GM11168 (cell line): ENCODE results near the gene C1QTNF7.

Experiments used
- in situ Hi-C: fragments of 300-500 bp; cut with MboI; formaldehyde crosslinking; loops from one replicate; pipeline ENCODE4 v1.12.0; 2022; ENCODE audit warnings: low sequenced_read_pairs; ENCODE audit not compliant: unreplicated experiment

The C1QTNF7 gene

DNA sequence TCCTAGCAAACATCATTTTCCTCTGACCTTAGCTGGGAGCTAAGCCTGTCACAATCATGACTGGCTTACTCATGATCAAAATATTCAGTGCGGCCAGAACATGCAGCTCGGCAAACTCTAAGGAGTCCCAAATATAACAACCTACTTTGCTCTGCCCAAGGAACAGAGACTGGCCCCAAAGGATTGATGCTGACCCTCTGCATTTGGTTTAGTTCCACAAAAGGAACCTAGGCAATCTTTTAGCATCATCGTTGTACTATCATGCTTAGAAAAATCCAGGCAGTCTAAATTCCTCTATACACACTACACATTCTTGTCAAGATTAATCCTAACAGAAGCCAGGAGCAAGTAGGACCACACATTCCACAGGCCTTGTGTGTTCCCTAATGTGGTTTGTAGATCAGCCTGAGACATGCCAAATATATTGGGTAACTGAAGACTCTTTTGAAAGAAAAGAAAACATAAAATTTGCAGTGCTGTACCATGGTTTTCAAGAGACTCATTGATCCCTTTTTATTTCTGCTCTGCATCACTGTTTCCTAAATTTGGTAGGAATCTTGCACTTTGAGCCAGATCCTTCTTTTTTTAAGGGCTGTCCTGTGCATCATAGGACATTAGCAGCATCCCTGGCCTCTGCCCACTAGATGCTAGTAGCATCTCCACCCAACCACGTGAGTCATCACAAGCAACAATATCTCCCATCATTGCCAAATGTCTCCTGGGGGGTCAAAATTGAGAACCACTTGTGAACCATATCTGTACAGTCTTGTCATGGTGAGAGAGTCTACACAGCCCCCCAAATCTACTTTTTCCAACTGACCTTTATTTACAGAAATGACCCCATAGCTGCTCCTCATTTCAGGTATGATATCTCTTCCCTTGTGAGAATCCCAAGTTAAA lies 24.3 kb downstream of the C1QTNF7 start:
- in situ Hi-C loops, result no loop called here

DNA sequence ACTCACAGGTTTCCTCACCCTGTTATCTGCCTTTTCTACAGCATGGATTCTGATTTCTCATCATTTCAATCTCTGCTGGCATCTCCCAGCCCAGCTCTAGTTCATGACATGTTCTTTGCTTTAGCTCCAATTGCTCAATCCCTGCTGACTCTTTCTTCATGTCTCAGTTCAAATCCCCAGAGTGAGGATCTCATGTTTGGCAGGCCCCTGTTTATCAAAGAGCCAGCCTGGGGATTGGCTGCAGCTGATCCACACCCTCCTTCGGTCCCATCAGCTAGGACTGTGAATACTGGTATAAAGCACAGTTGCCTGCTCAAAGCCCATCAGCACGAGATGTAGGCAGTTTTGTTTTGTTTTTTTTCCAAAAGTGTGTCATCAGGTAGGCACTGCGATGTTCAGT lies 27.5 kb downstream of the C1QTNF7 start:
- in situ Hi-C loops, result no loop called here

DNA sequence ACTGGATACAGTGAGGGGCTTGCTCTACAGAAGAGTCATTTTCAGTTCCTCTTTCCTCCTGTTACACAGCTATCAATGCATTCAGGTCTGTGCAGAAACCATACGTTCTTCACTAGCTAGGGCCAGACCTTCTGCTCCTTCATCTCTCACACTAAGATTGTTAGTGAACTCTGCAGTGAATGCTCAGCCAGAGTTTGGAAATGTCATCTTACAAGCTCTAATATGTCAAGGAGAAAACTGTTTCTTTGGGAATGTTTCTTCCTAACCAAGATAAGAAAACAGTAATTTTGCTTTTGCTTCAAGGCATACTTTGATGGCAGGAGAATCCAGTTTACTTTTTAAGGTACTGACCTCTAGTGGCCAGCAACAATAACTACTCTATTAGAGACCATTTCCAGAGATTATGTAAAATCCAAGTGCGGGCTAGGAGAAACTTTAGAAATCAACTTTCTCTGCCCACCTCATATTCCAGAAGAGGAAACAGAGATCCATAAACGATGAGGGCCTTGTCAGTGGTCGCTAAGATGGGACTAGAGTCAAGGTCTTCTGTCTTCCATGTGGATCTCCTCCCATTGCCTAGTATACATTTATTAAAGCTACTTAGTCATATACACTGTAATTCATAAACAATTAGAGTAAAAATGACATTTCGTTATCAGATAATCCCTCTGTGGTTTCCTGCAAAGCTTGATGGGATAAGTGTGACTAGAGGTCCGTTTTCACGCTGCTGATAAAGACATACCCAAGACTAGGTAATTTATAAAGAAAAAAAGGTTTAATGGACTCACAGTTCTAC lies 29.8 kb downstream of the C1QTNF7 start:
- in situ Hi-C loops, result no loop called here

DNA sequence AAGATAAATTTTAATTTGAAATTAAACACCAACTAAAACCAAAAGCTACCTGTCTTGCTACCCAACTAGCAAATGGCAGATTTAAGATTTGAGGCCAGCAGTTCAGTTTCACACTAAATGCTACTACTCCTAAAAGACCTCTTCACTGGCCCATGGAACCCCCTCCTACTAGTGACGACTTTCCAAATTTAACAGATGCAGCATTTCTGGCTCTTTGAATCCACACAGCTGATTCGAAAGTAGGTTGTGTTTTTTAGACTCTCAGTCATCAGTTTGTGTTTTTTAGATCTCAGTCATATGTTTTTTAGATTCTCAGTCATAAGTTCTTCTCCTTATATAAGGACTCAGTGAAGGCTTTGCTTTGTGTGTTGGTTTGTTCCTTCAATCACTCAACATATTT lies 30.8 kb downstream of the C1QTNF7 start:
- in situ Hi-C loops, result no loop called here

DNA sequence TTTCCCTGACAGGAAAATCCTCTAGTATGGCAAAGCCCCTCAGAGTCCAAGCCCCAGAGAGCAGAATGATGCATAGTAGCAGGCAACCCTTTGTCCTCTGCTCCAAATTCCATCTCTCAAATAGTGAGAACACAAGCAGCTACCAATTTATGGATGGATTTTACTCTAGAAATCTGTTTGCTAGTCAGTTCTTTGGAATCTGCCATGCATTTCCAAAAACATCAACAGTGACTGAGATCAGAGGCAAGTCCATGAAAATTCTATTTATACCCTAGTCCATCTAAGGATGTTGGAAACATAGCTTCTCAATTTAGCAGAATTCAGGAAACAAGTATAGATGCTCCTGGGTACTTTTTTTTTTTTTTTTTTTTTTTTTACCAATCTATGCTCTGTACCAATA lies 31.9 kb downstream of the C1QTNF7 start:
- in situ Hi-C loops, result no loop called here

DNA sequence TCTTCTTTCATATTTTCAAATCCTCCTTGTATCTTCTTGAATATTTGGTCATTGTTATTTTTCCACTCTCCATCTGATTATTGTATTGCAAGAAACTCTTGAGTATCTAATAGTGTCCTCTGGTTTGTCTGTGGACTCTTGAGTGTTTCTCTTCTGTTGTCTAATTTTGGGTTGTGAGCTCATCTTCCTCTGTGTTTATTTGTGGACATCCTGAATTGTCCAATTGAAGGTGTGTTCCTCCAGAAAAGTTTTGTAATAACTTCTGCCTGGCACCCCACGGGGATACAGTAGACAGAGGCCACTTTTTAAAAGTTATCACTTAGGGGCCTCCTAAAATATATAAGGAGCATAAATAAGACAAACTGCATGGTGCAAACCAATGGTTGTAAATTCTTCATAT lies 38.8 kb downstream of the C1QTNF7 start:
- in situ Hi-C loops, result no loop called here

DNA sequence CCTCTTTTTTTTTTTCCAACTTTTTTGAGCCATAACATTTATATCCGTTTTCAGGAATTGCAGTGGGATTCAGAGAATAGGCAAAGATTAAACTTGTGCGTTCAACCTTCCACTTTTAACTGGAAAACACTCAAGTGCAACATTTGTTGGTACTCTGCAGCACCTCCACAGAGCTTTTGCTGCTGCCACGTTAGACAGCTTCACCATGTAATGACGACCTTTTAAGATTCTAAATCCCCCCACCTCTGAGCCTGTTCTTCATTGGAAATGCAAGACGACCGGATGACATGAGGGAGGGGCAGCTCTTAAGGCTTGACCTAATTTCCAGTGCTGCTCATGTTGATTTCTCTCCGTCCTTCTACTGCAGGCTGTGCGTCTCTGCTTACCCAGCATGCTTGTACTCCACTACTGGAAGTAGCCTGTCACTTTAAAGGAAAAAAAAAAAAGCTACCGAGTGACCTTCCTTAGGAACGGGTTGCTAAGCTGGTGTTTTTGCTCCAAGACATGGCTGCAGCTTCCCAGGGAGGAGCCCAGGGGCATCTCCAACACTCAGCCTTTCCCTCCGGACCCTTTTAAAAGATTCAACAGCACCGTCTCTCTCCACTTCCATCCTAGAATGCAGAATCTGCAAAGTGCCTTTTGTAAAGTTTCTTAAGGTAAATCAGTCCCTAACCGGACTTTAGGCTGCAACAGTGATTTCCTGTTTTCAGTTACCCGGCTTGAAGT lies 41.7 kb downstream of the C1QTNF7 start, which contains the start of gene CC2D2A:
CC2D2A (plus strand) TSS at position 481 of the 726 bp plus-strand sequence. CDS start 6,051 bp downstream, outside the sequence.
- in situ Hi-C loops, result no loop called here

DNA sequence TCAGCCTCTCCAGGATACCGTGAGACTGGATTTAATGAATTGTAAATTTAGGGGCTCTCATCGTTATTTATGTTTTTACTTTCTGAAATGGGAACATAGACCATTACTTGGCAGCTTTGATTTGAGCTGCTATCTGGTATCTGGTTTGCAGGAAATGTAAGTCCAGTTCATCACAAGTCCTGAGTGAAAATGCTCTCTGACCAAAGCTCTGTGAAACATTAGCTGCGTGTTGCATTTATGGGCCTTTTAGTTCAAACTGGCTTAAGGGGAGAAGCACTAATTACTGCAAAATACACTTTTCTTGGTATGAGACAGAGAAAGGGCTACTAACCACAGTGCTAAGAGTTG lies 42.3 kb downstream of the C1QTNF7 start:
- in situ Hi-C loops, result no loop called here

DNA sequence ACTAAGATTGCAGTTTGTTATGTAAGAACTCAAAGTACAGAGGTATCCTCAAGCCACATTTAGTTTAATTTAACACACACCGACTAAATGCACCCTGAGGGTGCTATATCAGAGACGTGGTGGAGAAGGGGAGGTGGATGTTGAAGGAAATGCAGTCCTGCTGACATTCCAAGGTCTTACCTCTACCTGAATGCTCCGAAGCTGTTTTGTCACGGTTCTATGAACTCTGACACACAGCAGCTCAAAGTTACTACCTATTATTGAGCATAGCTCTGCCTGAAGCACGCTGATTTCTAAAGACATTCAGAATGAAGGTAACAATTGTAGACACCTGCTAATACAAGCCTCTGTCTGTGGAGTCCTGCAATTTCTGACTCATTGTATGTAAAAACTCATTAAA lies 48.6 kb downstream of the C1QTNF7 start:
- in situ Hi-C loops, result no loop called here

DNA sequence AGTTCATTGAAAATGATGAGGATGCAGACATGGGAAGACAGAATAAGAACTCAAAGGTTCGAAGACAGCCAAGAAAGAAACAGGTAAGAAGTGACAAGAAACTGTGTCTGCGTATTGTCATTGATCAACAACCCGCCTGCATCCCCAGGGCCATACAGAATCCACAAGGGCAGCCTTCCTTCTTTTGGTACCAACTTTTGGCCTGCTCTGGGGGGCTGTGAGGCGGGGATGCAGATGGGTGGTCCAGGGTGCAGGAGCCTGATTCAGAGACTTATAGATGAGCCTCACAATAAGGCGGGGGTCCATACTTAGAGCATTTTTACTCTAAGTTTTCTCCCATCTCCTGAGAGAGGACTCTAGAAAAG lies 50.9 kb downstream of the C1QTNF7 start:
- in situ Hi-C loops, result no loop called here

DNA sequence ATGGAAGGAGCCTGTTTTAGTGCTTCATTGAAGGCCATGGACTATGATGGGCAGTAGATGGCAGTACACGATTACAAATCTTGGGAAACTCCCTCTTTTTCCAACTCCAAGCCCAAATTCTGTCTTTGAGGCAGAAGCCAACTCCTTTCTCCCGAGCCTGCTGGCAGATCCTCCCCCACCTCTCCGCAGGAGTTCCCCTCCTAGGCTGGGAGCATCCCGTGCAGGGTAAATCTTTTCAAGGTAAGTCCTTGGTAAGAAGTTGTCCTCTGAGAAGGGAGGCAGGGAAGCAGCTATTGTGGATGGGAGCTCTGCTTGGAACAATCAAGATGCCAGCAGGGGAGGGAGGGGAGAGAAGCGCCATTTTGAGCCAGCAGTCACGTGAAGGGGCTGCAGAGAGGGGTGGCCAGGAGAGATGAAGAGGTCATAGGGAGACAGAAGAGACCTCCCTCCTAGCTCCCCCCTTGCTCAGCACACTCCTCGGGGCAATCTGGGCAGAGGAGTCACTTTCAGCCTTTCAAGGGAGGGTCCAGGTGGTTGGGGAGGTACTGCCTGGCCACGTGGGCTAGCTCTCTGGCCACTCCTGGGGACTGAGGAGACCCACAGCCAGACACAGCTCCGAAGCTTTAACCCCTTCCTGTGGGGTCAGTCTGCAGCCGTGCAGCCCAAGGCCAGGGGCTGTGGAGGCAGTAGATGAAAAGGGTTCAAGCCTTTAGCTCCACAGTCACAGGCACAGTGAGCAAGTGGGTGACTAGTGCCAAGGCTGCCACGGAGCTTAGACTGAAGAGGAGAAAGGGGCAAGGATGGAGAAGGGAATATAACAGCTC lies 51.5 kb downstream of the C1QTNF7 start:
- in situ Hi-C loops, result no loop called here

DNA sequence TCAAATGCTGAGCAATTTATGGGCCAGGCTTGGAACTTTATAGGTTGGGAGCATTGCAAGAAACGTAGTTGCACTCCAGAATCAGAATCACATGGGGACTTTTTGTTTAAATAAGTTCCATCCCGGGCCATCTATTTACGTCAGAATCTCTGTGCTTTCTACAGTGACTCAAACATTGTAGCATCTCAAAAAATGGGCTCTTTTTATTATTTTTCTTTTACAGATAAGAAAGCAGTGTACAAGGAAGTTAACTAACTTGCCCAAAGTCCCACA lies 52.0 kb downstream of the C1QTNF7 start:
- in situ Hi-C loops, result no loop called here

DNA sequence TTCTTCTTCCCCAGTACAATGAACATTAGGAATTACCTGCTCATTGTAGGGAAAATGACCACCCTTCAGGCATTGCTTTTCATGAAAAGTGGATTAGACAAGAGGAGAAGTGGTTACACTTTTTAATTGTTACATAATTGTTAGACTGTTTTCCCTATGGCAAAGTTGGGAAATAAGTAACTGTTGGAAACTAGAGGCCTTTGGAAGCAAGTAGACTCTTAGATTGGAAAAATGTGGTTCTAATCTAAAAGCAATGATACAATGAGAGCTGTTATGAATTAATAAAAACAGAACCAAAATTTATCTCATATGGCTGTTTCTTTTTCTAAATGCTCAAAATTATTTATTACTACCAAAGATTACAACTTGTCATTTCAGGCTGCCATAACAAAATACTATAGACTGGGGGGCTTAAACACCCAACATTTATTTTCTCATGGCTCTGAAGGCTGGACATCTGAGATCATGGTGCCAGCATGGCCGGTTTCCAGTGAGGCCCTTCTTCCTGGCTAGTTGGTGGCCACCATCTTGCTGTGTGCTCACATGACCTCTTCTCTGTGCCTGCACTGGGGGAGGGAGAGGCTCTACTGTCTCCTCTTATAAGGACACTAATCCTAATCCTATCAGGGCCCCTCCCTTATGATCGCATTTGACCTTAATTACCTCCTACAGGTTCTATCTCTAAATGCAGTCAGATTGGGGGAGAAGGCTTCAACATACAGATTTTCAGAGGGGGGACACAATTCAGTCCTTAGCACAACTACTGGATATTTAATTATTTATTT lies 54.3 kb downstream of the C1QTNF7 start:
- in situ Hi-C loops, result no loop called here

DNA sequence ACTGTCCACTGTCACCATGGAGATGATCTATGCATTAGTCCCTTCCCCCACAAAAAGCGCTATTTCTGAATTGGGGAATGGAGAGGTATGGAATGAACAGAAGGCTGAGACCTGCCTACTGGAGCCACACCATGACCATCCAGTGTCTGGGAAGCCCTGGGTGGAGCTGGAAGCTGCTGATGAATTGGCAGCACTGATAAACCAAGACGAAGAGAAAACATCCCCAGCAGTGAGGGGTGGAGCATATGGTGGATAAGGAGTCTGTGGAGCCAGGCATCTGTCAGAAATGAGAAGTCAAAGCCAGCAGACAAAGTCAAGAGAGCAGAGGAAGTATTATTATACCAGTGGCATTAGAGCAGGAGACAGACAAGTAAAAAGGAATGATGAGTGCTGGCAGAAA lies 55.0 kb downstream of the C1QTNF7 start:
- in situ Hi-C loops, result no loop called here

DNA sequence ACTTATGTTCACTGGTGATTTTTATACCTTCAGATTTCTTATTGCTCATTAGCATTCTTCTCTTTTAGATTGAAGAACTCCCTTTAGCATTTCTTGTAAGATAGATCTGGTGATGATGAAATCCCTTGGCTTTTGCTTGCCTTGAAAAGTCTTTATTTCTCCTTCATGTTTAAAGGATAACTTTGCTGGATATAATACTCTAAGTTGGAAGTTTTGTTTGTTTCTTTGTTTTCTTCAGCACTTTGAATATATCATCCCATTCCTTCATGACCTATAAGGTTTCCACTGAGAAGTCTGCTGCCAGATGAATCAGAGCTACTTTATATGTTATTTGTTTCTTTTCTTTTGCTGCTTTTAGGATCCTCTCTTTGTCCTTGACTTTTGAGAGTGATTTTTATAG lies 60.3 kb downstream of the C1QTNF7 start:
- in situ Hi-C loops, result no loop called here

DNA sequence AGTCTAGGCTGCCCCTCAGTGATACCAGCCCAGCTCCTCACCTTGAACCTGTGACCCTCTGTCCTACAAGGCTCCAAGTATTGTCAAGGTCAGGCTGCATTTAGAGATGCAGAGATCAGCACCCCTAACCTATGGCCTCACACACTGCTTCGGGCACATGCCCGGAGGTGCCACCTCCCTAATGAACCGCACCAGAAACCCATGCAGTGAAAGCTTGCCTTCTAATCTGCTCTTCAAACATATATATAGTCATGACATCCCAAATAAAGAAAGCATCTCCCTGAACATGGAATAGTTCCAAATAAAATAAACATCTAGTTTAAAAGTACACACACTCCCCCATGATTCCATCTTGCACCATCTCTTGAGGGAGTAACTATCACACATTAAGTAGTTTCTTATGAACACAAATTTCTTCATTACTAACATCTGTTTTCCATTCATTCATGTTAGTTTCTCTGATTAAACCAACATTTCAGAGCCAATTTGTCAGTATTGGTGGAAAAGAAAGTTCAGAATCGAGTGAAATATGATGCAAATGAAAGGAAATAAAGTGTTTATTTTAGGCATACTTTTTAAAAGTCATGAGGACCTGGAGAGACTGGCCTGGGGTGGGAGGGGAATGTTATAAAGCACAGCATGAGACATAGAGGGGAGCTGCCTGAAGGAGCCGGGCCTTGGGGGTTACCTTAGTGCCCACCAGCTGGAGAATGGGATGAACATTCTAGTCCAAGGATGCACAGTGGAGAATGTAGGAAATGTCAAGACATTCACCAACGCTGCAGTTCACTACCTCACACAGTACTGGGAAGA lies 61.0 kb downstream of the C1QTNF7 start:
- in situ Hi-C loops, result no loop called here

DNA sequence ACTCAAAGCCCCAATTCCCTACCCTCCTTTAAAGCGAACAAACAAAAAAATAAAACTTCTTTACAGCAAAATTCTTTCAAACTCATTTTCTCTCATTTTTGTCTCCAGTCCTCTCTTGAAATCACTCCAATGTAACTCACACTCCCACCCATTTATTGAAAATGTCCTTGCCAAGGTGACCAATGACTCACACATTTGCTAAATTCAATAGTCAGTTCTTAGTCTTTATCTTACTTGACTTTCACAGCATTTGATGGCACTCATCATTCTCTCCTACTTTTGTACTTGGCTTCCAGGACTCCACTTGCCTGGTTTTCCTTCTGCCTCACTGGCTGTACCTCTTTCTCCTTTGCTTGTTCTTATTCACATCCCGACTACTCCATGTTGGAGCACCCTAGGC lies 61.7 kb downstream of the C1QTNF7 start:
- in situ Hi-C loops, result no loop called here

DNA sequence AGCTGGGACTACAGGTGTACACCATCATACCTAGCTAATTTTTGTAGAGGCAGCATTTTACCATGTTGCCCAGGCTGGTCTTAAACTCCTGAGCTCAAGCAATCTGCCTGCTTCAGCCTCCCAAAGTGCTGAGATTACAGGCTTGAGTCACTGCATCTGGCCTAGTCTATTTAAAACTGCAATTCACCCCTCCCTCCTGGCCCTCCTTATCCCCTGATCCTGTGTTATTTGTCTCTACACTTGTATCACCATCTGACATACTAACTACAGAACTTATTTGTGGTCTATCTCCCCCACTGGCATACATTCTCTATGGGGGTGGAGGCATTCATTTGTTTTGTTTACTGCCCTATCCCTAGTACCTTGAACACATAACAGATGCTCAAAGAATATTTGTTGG lies 65.6 kb downstream of the C1QTNF7 start:
- in situ Hi-C loops, result no loop called here

DNA sequence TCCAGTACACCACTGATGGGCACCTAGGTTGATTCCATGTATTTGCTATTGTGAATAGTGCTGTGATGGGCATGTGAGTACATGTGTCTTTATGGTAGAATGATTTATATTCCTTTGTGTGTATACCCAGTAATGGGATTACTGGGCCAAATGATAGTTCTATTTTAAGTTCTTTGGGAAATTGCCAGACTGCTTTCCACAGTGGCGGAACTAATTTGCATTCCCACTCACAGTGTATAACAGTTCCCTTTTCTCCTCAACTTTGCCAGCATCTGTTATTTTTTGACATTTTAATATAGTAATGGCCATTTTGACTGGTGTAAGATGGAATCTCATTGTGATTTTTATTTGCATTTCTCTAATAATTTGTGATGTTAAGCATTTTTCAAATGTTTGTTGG lies 67.8 kb downstream of the C1QTNF7 start:
- in situ Hi-C loops, result no loop called here
